ENCODE data around the gene FREM3.
"Not testable (repeated sequence)": the region's sequence is repeated elsewhere in the genome, so short reads cannot be mapped to it uniquely, and the experiment has no call there.

FREM3 gene

GRCh38 chr4:143700416-143701352 is at the start of gene FREM3:
TSS of gene FREM3 (minus strand) at chr4:143700675. CDS start at chr4:143700675, 0 bp downstream.
- peak; percentile 2 for DNase-seq

GRCh38 chr4:143745874-143746273 is 45.4 kb upstream of the FREM3 start:
- no peak for DNase-seq

GRCh38 chr4:143743591-143743990 is 43.1 kb upstream of the FREM3 start:
- no peak for DNase-seq

GRCh38 chr4:143742834-143743233 is 42.4 kb upstream of the FREM3 start:
- DNase-seq: no peak

GRCh38 chr4:143736861-143737260 is 36.4 kb upstream of the FREM3 start:
- DNase-seq: no peak

GRCh38 chr4:143736061-143736460 is 35.6 kb upstream of the FREM3 start:
- peak; percentile 11 for DNase-seq

- DNase-seq: no peak
Observed at GRCh38 chr4:143728166-143728565, 27.7 kb upstream of the FREM3 start.

- DNase-seq: no peak
Observed at GRCh38 chr4:143726714-143727113, 26.2 kb upstream of the FREM3 start.

- no peak for DNase-seq
Observed at GRCh38 chr4:143721317-143721716, 20.8 kb upstream of the FREM3 start.

GRCh38 chr4:143718748-143719147 is 18.3 kb upstream of the FREM3 start:
- not testable (repeated sequence) for DNase-seq

- no peak for DNase-seq
Observed at GRCh38 chr4:143713955-143714625, 13.6 kb upstream of the FREM3 start.

- DNase-seq: no peak
Observed at GRCh38 chr4:143713553-143713952, 13.1 kb upstream of the FREM3 start.

- DNase-seq: no peak
Observed at GRCh38 chr4:143712155-143712550, 11.7 kb upstream of the FREM3 start.

GRCh38 chr4:143711543-143712154 is 11.2 kb upstream of the FREM3 start:
- DNase-seq: no peak

GRCh38 chr4:143701365-143701764 is 890 bp upstream of the FREM3 start:
- peak; percentile 4 for DNase-seq

- DNase-seq: no peak
Observed at GRCh38 chr4:143700046-143700415, 444 bp downstream of the FREM3 start.

- no peak for DNase-seq
Observed at GRCh38 chr4:143699331-143700045, 987 bp downstream of the FREM3 start.

GRCh38 chr4:143693856-143694255 is 6.6 kb downstream of the FREM3 start:
- DNase-seq: no peak

GRCh38 chr4:143692241-143692640 is 8.2 kb downstream of the FREM3 start:
- no peak for DNase-seq

- no peak for DNase-seq
Observed at GRCh38 chr4:143679434-143679833, 21.0 kb downstream of the FREM3 start.

GRCh38 chr4:143673629-143674028 is 26.8 kb downstream of the FREM3 start:
- not testable (repeated sequence) for DNase-seq

GRCh38 chr4:143668930-143669552 is 31.4 kb downstream of the FREM3 start:
- no peak for DNase-seq

GRCh38 chr4:143667461-143667860 is 33.0 kb downstream of the FREM3 start:
- DNase-seq: no peak

All from activated CD4-positive, alpha-beta T cell treated with anti-CD3 and anti-CD28 coated beads, Interleukin-2, Interleukin-6, amounts not matched to agents 100 ng/mL and 50 ng/mL, durations not matched to agents 16 hours and 8 hours (primary cell).